SK-N-SH (cell line): ENCODE data around the gene REC8. TPM values are rescaled to one million over a fixed set of nuclear protein-coding genes. Genes with fewer than 3 reads are reported as not detected.

Experiments
- CTCF ChIA-PET: fragments of 300-600, 350-600 bp; formaldehyde crosslinking; extraction: SDS; loops from one replicate; lab custom pipeline; 2021; lab: Yijun Ruan, JAX
- POLR2A ChIA-PET: fragments of 350-600 bp; sonication (Branson Sonifier 250); formaldehyde crosslinking; extraction: SDS; loops from one replicate; lab custom pipeline; 2020; ENCODE audit warnings: antibody characterized with exemption, inconsistent platforms; lab: Yijun Ruan, JAX
- DNase-seq: peaks from one replicate; pipeline ENCODE4 v3.0.0; 2012
- H2AFZ ChIP-seq: fragments of 200-600 bp; sonication (generic); 2 replicates; pipeline ENCODE4 v1.8.1; 2016; ENCODE audit warnings: antibody characterized with exemption, mild to moderate bottlenecking, low read depth
- H3F3A ChIP-seq: fragments of 200-600 bp; sonication (generic); replicated peaks from 2 replicates; pipeline ENCODE3; 2016; ENCODE audit warnings: antibody characterized with exemption, mild to moderate bottlenecking; ENCODE audit not compliant: insufficient read depth
- H3K27ac ChIP-seq, 2 experiments: fragments of 200-500 bp in 1 of 2; fragments of 200-600 bp in 1 of 2; sonication (Bioruptor generic) in 1 of 2; sonication (generic), shearing (Covaris generic) in 1 of 2; 2 replicates each; pipeline versions ENCODE4 v1.5.1 to v1.6.1; 2014 to 2016; ENCODE audit warnings: low read depth in 2 of 2, inconsistent platforms in 1 of 2, low read length in 1 of 2, mild to moderate bottlenecking in 1 of 2, mixed read lengths in 1 of 2
- H3K27me3 ChIP-seq: fragments of 200-600 bp; sonication (generic), shearing (Covaris generic); 2 replicates; pipeline ENCODE4 v1.6.1; 2016; ENCODE audit warnings: mixed run types; ENCODE audit not compliant: insufficient read depth
- H3K36me3 ChIP-seq, 2 experiments: fragments of 200-500 bp in 1 of 2; fragments of 200-600 bp in 1 of 2; sonication (Bioruptor generic) in 1 of 2; sonication (generic) in 1 of 2; replicated peaks in 1 of 2; 2 replicates each; pipeline versions ENCODE3 to v1.5.1; 2014 to 2016; ENCODE audit warnings: low read length in 1 of 2, mild to moderate bottlenecking in 1 of 2; ENCODE audit not compliant: insufficient read depth in 2 of 2, control insufficient read depth in 1 of 2
- H3K4me1 ChIP-seq, 2 experiments: fragments of 200-500 bp in 1 of 2; fragments of 200-600 bp in 1 of 2; sonication (Bioruptor generic) in 1 of 2; sonication (generic), shearing (Covaris generic) in 1 of 2; 2 replicates each; pipeline versions ENCODE4 v1.5.1 to v1.6.1; 2014 to 2016; ENCODE audit warnings: low read depth in 1 of 2, low read length in 1 of 2, mixed run types in 1 of 2; ENCODE audit not compliant: insufficient read depth in 2 of 2, control insufficient read depth in 1 of 2
- H3K4me2 ChIP-seq: fragments of 200-600 bp; sonication (generic), shearing (Covaris generic); 2 replicates; pipeline ENCODE4 v1.6.1; 2017; ENCODE audit warnings: mixed run types
- H3K4me3 ChIP-seq, 2 experiments: fragments of 200-500 bp in 1 of 2; fragments of 200-600 bp in 1 of 2; sonication (Bioruptor generic) in 1 of 2; sonication (generic), shearing (Covaris generic) in 1 of 2; 2 replicates each; pipeline versions ENCODE4 v1.5.1 to v1.8.1; 2014 to 2016; ENCODE audit warnings: low read depth in 2 of 2, inconsistent platforms in 1 of 2, low read length in 1 of 2, mild to moderate bottlenecking in 1 of 2, mixed read lengths in 1 of 2, moderate library complexity in 1 of 2
- H3K79me2 ChIP-seq: fragments of 200-600 bp; sonication (generic); 2 replicates; pipeline ENCODE4 v1.8.1; 2017; ENCODE audit warnings: mild to moderate bottlenecking; ENCODE audit not compliant: insufficient read depth
- H3K9ac ChIP-seq: fragments of 200-600 bp; sonication (generic); 2 replicates; pipeline ENCODE4 v1.6.1; 2017; ENCODE audit warnings: mixed run types
- H3K9me2 ChIP-seq: fragments of 200-600 bp; sonication (generic); 2 replicates; pipeline ENCODE4 v1.6.1; 2017; ENCODE audit warnings: mixed run types
- H3K9me3 ChIP-seq: fragments of 200-600 bp; sonication (generic); 2 replicates; pipeline ENCODE4 v1.6.1; 2017; ENCODE audit warnings: mixed run types, mild to moderate bottlenecking, moderate library complexity
- H4K20me1 ChIP-seq: fragments of 200-600 bp; sonication (generic); 2 replicates; pipeline ENCODE4 v1.6.1; 2017; ENCODE audit warnings: mild to moderate bottlenecking, mixed run types; ENCODE audit not compliant: insufficient read depth
- CHD2 ChIP-seq: fragments of 150-350 bp; IDR thresholded peaks from 2 replicates; pipeline ENCODE4 v1.6.1; 2018; ENCODE audit warnings: low read length; ENCODE audit not compliant: partially characterized antibody
- EZH2phosphoT487 ChIP-seq: fragments of 200-600 bp; sonication (generic); IDR thresholded peaks from 2 replicates; pipeline ENCODE4 v1.6.1; 2017; ENCODE audit warnings: low read depth, mixed run types, mild to moderate bottlenecking, antibody characterized with exemption, moderate library complexity, borderline replicate concordance
- FOXM1 ChIP-seq: IDR thresholded peaks from 2 replicates; pipeline ENCODE4 v1.4.0; 2012; ENCODE audit warnings: low read depth, mild to moderate bottlenecking
- GABPA ChIP-seq: IDR thresholded peaks from 2 replicates; pipeline ENCODE4 v1.4.0; 2012; ENCODE audit warnings: low read depth, mild to moderate bottlenecking
- GATA2 ChIP-seq: sonication (generic); formaldehyde crosslinking; IDR thresholded peaks from 2 replicates; pipeline ENCODE4 v1.5.0; 2020; ENCODE audit warnings: mild to moderate bottlenecking, missing genetic modification reagents
- JUND ChIP-seq: IDR thresholded peaks from 2 replicates; pipeline ENCODE4 v1.4.0; 2012
- MXI1 ChIP-seq: IDR thresholded peaks from 2 replicates; pipeline ENCODE4 v1.6.1; 2012; ENCODE audit warnings: mild to moderate bottlenecking, low read depth, low read length, improper control_type of control experiment
- NRF1 ChIP-seq: IDR thresholded peaks from 2 replicates; pipeline ENCODE4 v1.6.1; 2012; ENCODE audit warnings: low read depth, mild to moderate bottlenecking, low read length
- POLR2AphosphoS5 ChIP-seq: IDR thresholded peaks from 2 replicates; pipeline ENCODE4 v1.6.1; 2012; ENCODE audit warnings: low read depth, low read length
- RAD21 ChIP-seq: IDR thresholded peaks from 2 replicates; pipeline ENCODE4 v1.6.1; 2012; ENCODE audit warnings: mild to moderate bottlenecking, low read length
- RCOR1 ChIP-seq: fragments of 150-350 bp; IDR thresholded peaks from 2 replicates; pipeline ENCODE4 v1.6.1; 2017; ENCODE audit warnings: antibody characterized with exemption, low read length
- RFX5 ChIP-seq: IDR thresholded peaks from 2 replicates; pipeline ENCODE4 v1.6.1; 2012; ENCODE audit warnings: mild to moderate bottlenecking, improper control_type of control experiment, low read length
- RXRA ChIP-seq: IDR thresholded peaks from 2 replicates; pipeline ENCODE4 v1.4.0; 2012; ENCODE audit warnings: low read depth, mild to moderate bottlenecking, borderline replicate concordance
- SMC3 ChIP-seq: IDR thresholded peaks from 2 replicates; pipeline ENCODE4 v1.6.1; 2012; ENCODE audit warnings: low read depth, low read length, improper control_type of control experiment
- TAF1 ChIP-seq: IDR thresholded peaks from 2 replicates; pipeline ENCODE4 v1.6.1; 2012; ENCODE audit warnings: low read depth, mild to moderate bottlenecking, low read length, moderate library complexity, borderline replicate concordance
- TCF12 ChIP-seq: IDR thresholded peaks from 2 replicates; pipeline ENCODE4 v1.4.0; 2012
- TEAD4 ChIP-seq: IDR thresholded peaks from 2 replicates; pipeline ENCODE4 v1.4.0; 2012; ENCODE audit warnings: mild to moderate bottlenecking, borderline replicate concordance; ENCODE audit not compliant: insufficient read depth
- YY1 ChIP-seq: IDR thresholded peaks from 2 replicates; pipeline ENCODE4 v1.4.0; 2012; ENCODE audit warnings: low read depth, mild to moderate bottlenecking
- WGBS: methylation state at CpG from one replicate; pipeline ENCODE4 v1.1.6; 2017; ENCODE audit warnings: low lambda C conversion rate; 5-methylcytosine and 5-hydroxymethylcytosine counted together
- polyA plus RNA-seq, 3 experiments: library from polyadenylated mRNA; depleted of rRNA; stranded (reverse); fragments of >200 nt; gene quantifications; 2 replicates each; pipeline ENCODE4 v1.2.3, GENCODE V29; 2012
- TF ChIP-seq, protein P1 (sequence below): IDR thresholded peaks from 2 replicates; pipeline ENCODE4; 2012
- TF ChIP-seq, protein P2 (sequence below): fragments of 200-600 bp; sonication (generic); IDR thresholded peaks from 2 replicates; pipeline ENCODE4 v1.6.1; 2017; ENCODE audit warnings: antibody characterized with exemption, mild to moderate bottlenecking, moderate library complexity

Gene REC8
- polyA plus RNA-seq, 1 of the 3 experiments (the other 2 are of a cell fraction), result 23.2 TPM

DNA sequence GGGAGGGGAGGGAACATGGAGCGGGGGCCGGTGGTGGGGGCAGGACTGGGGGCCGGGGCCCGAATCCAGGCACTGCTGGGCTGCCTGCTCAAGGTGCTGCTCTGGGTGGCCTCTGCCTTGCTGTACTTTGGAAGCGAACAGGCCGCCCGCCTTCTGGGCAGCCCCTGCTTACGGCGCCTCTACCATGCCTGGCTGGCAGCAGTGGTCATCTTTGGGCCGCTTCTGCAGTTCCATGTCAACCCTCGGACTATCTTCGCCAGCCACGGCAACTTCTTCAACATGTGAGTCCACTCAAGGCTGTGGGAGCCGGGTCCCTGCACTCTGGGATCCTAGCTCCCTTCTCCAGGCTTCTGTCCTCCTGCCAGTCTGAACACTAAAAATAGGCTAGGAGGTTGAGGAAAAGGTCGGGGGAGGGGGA is 40.3 kb upstream of the REC8 start:
- Histone ChIP-seq H3K27ac (no peak overlapping the region), H4K20me1 (no peaks in the 10 kb centered on the region), H3K36me3 (no peaks in the 10 kb centered on the region), H3K4me2 (no peak overlapping the region), H3K9me3 (no peaks in the 10 kb centered on the region), H3K9me2 (no peaks in the 10 kb centered on the region), H2AFZ (no peak overlapping the region), H3F3A (peaks cover 9% of the 10 kb centered on the region), H3K4me1 (peaks cover 0 to 13% of the 10 kb centered on the region in 2 experiments; a peak in 1 of 4 replicates), H3K4me3 (no peak overlapping the region), H3K9ac (no peak overlapping the region), H3K27me3 (no peaks in the 10 kb centered on the region), H3K79me2 (peaks cover under 1% of the 10 kb centered on the region; the same call in 1 of the 2 replicates)
- ChIA-PET POLR2A (interaction anchor here (0.7 to 2.3 kb wide), 2 partner anchors 14 to 17 kb away, joined by 3 to 6 read pairs; partner anchors contain the start of genes DCAF11 and NRL), CTCF (interaction anchor here (1.5 to 1.6 kb wide), 2 partner anchors 20 to 73 kb away, joined by 3 to 6 read pairs; no protein-coding TSS in a partner anchor)
- TF ChIP-seq, protein P1, sequence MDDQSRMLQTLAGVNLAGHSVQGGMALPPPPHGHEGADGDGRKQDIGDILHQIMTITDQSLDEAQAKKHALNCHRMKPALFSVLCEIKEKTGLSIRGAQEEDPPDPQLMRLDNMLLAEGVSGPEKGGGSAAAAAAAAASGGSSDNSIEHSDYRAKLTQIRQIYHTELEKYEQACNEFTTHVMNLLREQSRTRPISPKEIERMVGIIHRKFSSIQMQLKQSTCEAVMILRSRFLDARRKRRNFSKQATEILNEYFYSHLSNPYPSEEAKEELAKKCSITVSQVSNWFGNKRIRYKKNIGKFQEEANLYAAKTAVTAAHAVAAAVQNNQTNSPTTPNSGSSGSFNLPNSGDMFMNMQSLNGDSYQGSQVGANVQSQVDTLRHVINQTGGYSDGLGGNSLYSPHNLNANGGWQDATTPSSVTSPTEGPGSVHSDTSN, result no peak
- WGBS, result 75% methylated on average over 8 of the region's 15 CpGs
- DNase-seq, result no peak

DNA sequence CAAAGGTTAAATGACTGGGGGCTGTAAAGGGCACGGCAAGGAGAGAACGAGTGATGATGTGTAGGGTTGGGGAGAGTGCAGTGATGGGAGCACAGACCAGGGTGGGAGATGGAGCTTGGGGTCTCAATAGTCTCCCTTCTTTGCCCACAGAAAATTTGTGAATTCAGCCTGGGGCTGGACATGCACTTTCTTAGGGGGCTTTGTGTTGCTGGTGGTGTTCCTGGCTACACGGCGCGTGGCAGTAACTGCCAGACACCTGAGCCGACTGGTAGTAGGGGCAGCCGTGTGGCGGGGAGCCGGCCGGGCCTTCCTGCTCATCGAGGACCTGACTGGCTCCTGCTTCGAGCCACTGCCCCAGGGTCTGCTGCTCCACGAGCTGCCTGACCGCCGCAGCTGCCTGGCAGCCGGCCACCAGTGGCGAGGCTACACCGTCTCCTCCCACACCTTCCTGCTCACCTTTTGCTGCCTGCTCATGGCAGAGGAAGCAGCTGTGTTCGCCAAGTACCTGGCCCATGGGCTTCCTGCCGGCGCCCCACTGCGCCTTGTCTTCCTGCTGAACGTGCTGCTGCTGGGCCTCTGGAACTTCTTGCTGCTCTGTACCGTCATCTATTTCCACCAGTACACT is 39.7 kb upstream of the REC8 start:
- Histone ChIP-seq H3K4me1 (peaks cover 0 to 19% of the 10 kb centered on the region in 2 experiments; a peak in 1 of 4 replicates), H3K4me2 (no peak overlapping the region), H3F3A (peaks cover 7% of the 10 kb centered on the region), H3K79me2 (peaks cover 4% of the 10 kb centered on the region; the same call in 1 of the 2 replicates), H3K9me3 (no peaks in the 10 kb centered on the region), H4K20me1 (no peaks in the 10 kb centered on the region), H2AFZ (no peak overlapping the region), H3K36me3 (no peaks in the 10 kb centered on the region), H3K9me2 (no peaks in the 10 kb centered on the region), H3K27me3 (no peaks in the 10 kb centered on the region), H3K4me3 (no peak overlapping the region), H3K9ac (no peak overlapping the region), H3K27ac (no peak overlapping the region)
- ChIA-PET CTCF (interaction anchor here (1.2 to 2.6 kb wide), 3 partner anchors 16 to 23 kb away, joined by 3 to 13 read pairs (median 3); no protein-coding TSS in a partner anchor), POLR2A (interaction anchor here (0.7 kb wide), 2 partner anchors 14 to 41 kb away, joined by 3 read pairs; no protein-coding TSS in a partner anchor)
- DNase-seq, result no peak
- TF ChIP-seq RCOR1, result no peak
- TF ChIP-seq RXRA, result no peak
- no peak for TF ChIP-seq YY1
- TF ChIP-seq RFX5, result no peak
- no peak for TF ChIP-seq FOXM1
- no peak for TF ChIP-seq POLR2AphosphoS5
- TF ChIP-seq RAD21, result no peak
- TF ChIP-seq JUND, result no peak
- no peak for TF ChIP-seq CHD2
- WGBS, result 83% methylated on average over 15 of the region's 24 CpGs

DNA sequence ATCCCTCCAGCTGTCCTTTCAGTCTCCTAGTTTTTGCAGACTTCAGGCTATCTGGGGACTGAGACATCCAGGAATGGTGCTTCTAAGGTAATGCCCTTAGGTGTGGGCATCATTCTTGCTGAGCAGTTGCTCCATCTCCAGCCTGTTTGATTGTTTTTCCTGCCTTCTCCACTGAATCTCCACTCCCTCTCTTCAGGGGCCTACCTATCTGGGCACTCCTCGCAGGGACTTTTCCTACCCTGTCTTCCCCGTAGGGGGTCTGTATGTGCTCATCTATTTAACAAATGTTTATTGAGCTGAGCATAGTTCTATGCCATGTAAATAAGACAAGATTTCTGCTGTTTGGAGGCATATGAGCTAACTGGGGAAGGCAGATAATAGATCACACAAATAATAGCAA is 38.9 kb upstream of the REC8 start:
- CTCF ChIA-PET, result interaction anchor here (0.7 to 2.6 kb wide), 4 partner anchors 16 to 790 kb away, joined by 3 to 13 read pairs (median 3); partner anchors contain the start of gene IRF9
- no peak for DNase-seq
- Histone ChIP-seq H3K27me3 (no peaks in the 10 kb centered on the region), H4K20me1 (no peaks in the 10 kb centered on the region), H3K9ac (no peak overlapping the region), H3K4me1 (peaks cover 0 to 26% of the 10 kb centered on the region in 2 experiments; a peak in 1 of 4 replicates), H3K36me3 (peaks cover 4 to 7% of the 10 kb centered on the region in 2 experiments), H3K27ac (no peak overlapping the region), H3K9me2 (no peaks in the 10 kb centered on the region), H2AFZ (no peak overlapping the region), H3F3A (peaks cover 7% of the 10 kb centered on the region), H3K4me2 (no peak overlapping the region), H3K4me3 (no peak overlapping the region), H3K79me2 (peaks cover 4% of the 10 kb centered on the region; the same call in 1 of the 2 replicates), H3K9me3 (no peaks in the 10 kb centered on the region)
- POLR2A ChIA-PET, result interaction anchor here (0.7 kb wide), 1 partner anchor 42 kb away, joined by 3 read pairs; no protein-coding TSS in a partner anchor
- WGBS, result 98% methylated on average over 2 of the region's 2 CpGs
- no peak for TF ChIP-seq GABPA
- no peak for TF ChIP-seq MXI1
- TF ChIP-seq EZH2phosphoT487, result no peak
- TF ChIP-seq TCF12, result no peak
- TF ChIP-seq RCOR1, result no peak
- no peak for TF ChIP-seq SMC3
- no peak for TF ChIP-seq GATA2 (CRISPR knock-in tag)
- TF ChIP-seq, protein P2, sequence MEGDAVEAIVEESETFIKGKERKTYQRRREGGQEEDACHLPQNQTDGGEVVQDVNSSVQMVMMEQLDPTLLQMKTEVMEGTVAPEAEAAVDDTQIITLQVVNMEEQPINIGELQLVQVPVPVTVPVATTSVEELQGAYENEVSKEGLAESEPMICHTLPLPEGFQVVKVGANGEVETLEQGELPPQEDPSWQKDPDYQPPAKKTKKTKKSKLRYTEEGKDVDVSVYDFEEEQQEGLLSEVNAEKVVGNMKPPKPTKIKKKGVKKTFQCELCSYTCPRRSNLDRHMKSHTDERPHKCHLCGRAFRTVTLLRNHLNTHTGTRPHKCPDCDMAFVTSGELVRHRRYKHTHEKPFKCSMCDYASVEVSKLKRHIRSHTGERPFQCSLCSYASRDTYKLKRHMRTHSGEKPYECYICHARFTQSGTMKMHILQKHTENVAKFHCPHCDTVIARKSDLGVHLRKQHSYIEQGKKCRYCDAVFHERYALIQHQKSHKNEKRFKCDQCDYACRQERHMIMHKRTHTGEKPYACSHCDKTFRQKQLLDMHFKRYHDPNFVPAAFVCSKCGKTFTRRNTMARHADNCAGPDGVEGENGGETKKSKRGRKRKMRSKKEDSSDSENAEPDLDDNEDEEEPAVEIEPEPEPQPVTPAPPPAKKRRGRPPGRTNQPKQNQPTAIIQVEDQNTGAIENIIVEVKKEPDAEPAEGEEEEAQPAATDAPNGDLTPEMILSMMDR, result no peak
- TF ChIP-seq NRF1, result no peak
- TF ChIP-seq YY1, result no peak
- TF ChIP-seq TAF1, result no peak
- no peak for TF ChIP-seq TEAD4
- no peak for TF ChIP-seq CHD2
- TF ChIP-seq RFX5, result no peak
